Endothelial cell of umbilical vein (primary cell): ENCODE data around the gene LDHAL6B. TPM values are rescaled to one million over a fixed set of nuclear protein-coding genes. Genes with fewer than 3 reads are reported as not detected.

Experiments
- BruUV-seq: library from RNA; stranded (reverse); fragments of 400-500 nt; replicated peaks from 2 replicates; lab custom pipeline; 2021; lab: Mats Ljungman, UMichigan
- CTCF ChIA-PET: fragments of 300-600, 350-600 bp; sonication (Branson Sonifier 250); formaldehyde crosslinking; loops from one replicate; lab custom pipeline; 2021; ENCODE audit warnings: antibody characterized with exemption, inconsistent platforms; lab: Charles Lee
- POLR2A ChIA-PET: fragments of 300-600, 350-600 bp; sonication (Branson Sonifier 250); formaldehyde crosslinking; loops from one replicate; lab custom pipeline; 2021; ENCODE audit warnings: antibody characterized with exemption, inconsistent platforms; lab: Charles Lee
- DNase-seq: peaks from one replicate; pipeline ENCODE4 v3.0.0-alpha.2; 2011; ENCODE audit warnings: low read depth, low spot score
- FAIRE-seq: peaks from 2 replicates; lab custom pipeline; 2011; peaks lifted over from hg19 to GRCh38; lab: Jason Lieb, UNC
- H2AFZ ChIP-seq: 2 replicates; pipeline ENCODE4 v1.6.0; 2012; ENCODE audit warnings: low read depth, low read length, control low read depth, inconsistent platforms
- H3K27ac ChIP-seq: 2 replicates; pipeline ENCODE4 v1.5.1; 2011; ENCODE audit warnings: low read depth, mild to moderate bottlenecking, control low read depth, low read length, moderate library complexity; ENCODE audit not compliant: insufficient read depth
- H3K27me3 ChIP-seq, 2 experiments: 2 replicates each; pipeline versions ENCODE4 v1.6.0 to v1.6.1; 2011; ENCODE audit warnings: low read length in 2 of 2, mixed read lengths in 1 of 2; ENCODE audit not compliant: control insufficient read depth in 2 of 2, insufficient read depth in 2 of 2
- H3K36me3 ChIP-seq, 2 experiments: 2 replicates in 1 of 2; 3 replicates in 1 of 2; pipeline ENCODE4 v1.5.1; 2011; ENCODE audit warnings: low read length in 2 of 2, mild to moderate bottlenecking in 1 of 2, moderate library complexity in 1 of 2; ENCODE audit not compliant: control insufficient read depth in 2 of 2, insufficient read depth in 2 of 2; ENCODE audit errors: extremely low read depth in 1 of 2
- H3K4me1 ChIP-seq: 3 replicates; pipeline ENCODE4 v1.5.1; 2011; ENCODE audit warnings: mild to moderate bottlenecking, low read length; ENCODE audit not compliant: control insufficient read depth, insufficient read depth; ENCODE audit errors: extremely low read depth
- H3K4me2 ChIP-seq: 2 replicates; pipeline ENCODE4 v1.6.1; 2011; ENCODE audit warnings: low read length, control low read depth, mixed read lengths; ENCODE audit not compliant: insufficient read depth
- H3K4me3 ChIP-seq, 3 experiments: fragments of 200-600 bp in 1 of 3; sonication (generic), shearing (Covaris generic) in 1 of 3; replicated peaks in 1 of 3; 2 replicates each; pipeline ENCODE4 v1.5.1; 2011 to 2016; ENCODE audit warnings: control low read depth in 3 of 3, low read length in 3 of 3, mild to moderate bottlenecking in 2 of 3, inconsistent platforms in 1 of 3, low read depth in 1 of 3, moderate library complexity in 1 of 3; ENCODE audit not compliant: insufficient read depth in 1 of 3
- H3K79me2 ChIP-seq: 2 replicates; pipeline ENCODE4 v1.6.0; 2012; ENCODE audit warnings: low read length, inconsistent platforms; ENCODE audit not compliant: control insufficient read depth, insufficient read depth
- H3K9ac ChIP-seq: replicated peaks from 2 replicates; pipeline ENCODE3; 2011; ENCODE audit warnings: low read length, control low read depth; ENCODE audit not compliant: insufficient read depth; ENCODE audit errors: extremely low read depth
- H3K9me1 ChIP-seq: replicated peaks from 3 replicates; pipeline ENCODE4 v1.6.0; 2011; ENCODE audit warnings: mild to moderate bottlenecking, low read length; ENCODE audit not compliant: control insufficient read depth, insufficient read depth; ENCODE audit errors: extremely low read depth
- H3K9me3 ChIP-seq: replicated peaks from 2 replicates; pipeline ENCODE4 v1.5.1; 2012; ENCODE audit warnings: low read length, inconsistent platforms; ENCODE audit not compliant: control insufficient read depth, insufficient read depth
- H4K20me1 ChIP-seq: replicated peaks from 2 replicates; pipeline ENCODE3; 2011; ENCODE audit warnings: mild to moderate bottlenecking, low read length; ENCODE audit not compliant: control insufficient read depth, insufficient read depth; ENCODE audit errors: extremely low read depth
- EZH2 ChIP-seq: IDR thresholded peaks from 2 replicates; pipeline ENCODE4 v1.6.1; 2012; ENCODE audit warnings: borderline replicate concordance, low read depth, mild to moderate bottlenecking, moderate library complexity, low read length, inconsistent platforms; ENCODE audit not compliant: severe bottlenecking
- FOS ChIP-seq: IDR thresholded peaks from 2 replicates; pipeline ENCODE4 v1.6.1; 2011; ENCODE audit warnings: mild to moderate bottlenecking, low read length, moderate library complexity, borderline replicate concordance; ENCODE audit not compliant: insufficient read depth
- GATA2 ChIP-seq: IDR thresholded peaks from 2 replicates; pipeline ENCODE4 v1.7.0; 2011; ENCODE audit warnings: low read depth, mild to moderate bottlenecking, moderate library complexity, mixed read lengths, low read length; ENCODE audit not compliant: insufficient read length, insufficient read depth
- JUN ChIP-seq: IDR thresholded peaks from 2 replicates; pipeline ENCODE4 v1.6.1; 2011; ENCODE audit warnings: borderline replicate concordance, low read depth; ENCODE audit not compliant: insufficient read length, insufficient read depth
- MYC ChIP-seq: IDR thresholded peaks from one replicate; pipeline ENCODE4 v1.6.1; 2011; ENCODE audit warnings: mild to moderate bottlenecking, low read depth, low read length
- POLR2A ChIP-seq: IDR thresholded peaks from 2 replicates; pipeline ENCODE4 v1.6.1; 2012; ENCODE audit warnings: low read depth, mild to moderate bottlenecking, control low read depth, low read length
- POLR2AphosphoS5 ChIP-seq: IDR thresholded peaks from 2 replicates; pipeline ENCODE4 v1.6.1; 2012; ENCODE audit warnings: low read depth, mild to moderate bottlenecking, control low read depth, low read length, moderate library complexity; ENCODE audit not compliant: insufficient read depth
- dilution Hi-C: fragments of 300-500 bp; cut with MboI; formaldehyde crosslinking; loops from one replicate; pipeline ENCODE4 v1.15.0; 2019; ENCODE audit warnings: low sequenced_read_pairs; ENCODE audit not compliant: extremely low pct_ligation_motif_present
- intact Hi-C: fragments of 100-400 bp; cut with micrococcal nuclease; formaldehyde crosslinking; loops from one replicate; pipeline ENCODE4 v1.10.0; 2022
- polyA plus RNA-seq, 4 experiments: library from polyadenylated mRNA; depleted of rRNA in 3 of 4; stranded (reverse) in 3 of 4; unstranded in 1 of 4; fragments of >200 nt; gene quantifications; 2 replicates each; pipeline versions ENCODE4 v1.2.1 to v1.2.3, GENCODE V29; 2011 to 2012; ENCODE audit warnings: missing spikeins in 1 of 4
- total RNA-seq: library from RNA; stranded (reverse); gene quantifications from 2 replicates; pipeline ENCODE4 v1.2.3, GENCODE V29; 2021
- TF ChIP-seq, protein P1 (sequence below): IDR thresholded peaks from 2 replicates; pipeline ENCODE4 v1.6.1; 2011; ENCODE audit not compliant: insufficient read depth, insufficient read length
- TF ChIP-seq, protein P2 (sequence below), 2 donors: IDR thresholded peaks; 1 replicate in 1 of 2; 2 replicates in 1 of 2; pipeline ENCODE4 v1.5.1; 2011; ENCODE audit warnings: low read length in 2 of 2, mild to moderate bottlenecking in 2 of 2, moderate library complexity in 2 of 2, control low read depth in 1 of 2, inconsistent platforms in 1 of 2, low read depth in 1 of 2; ENCODE audit not compliant: insufficient read depth in 1 of 2; ENCODE audit errors: extremely low read depth in 1 of 2

Gene LDHAL6B
- total and polyA plus RNA-seq, 2 donors (not counting 3 experiments of a cell fraction or from before 2014, with no cell fraction given): not detected

DNA sequence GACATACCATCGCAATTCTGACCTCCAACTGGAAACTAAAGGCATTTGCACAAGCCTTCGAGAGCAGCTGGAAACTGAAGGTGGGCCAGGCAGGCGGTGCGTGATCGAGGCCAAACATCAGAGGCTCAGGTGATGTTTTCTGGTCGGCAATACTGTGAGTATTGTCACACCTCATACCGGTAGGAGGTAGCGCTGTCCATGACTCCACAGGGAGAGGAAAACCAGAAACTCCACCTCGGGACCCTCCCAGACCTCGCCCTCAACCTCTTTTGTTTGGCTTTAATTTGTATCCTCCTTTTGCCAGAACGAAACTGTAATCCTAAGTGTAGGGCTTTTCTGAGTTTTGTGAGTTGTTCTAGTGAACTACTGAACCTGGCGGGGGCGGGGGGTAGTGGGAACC is 43.6 kb downstream of the LDHAL6B start:
- dilution Hi-C loops (no loop called here), intact Hi-C loops (no loop called here)
- no peak for FAIRE-seq
- Histone ChIP-seq H3K79me2 (peaks cover 7% of the 10 kb centered on the region), H3K9me1 (no peaks in the 10 kb centered on the region), H3K9ac (no peak overlapping the region), H3K9me3 (no peaks in the 10 kb centered on the region), H4K20me1 (no peaks in the 10 kb centered on the region), H3K27me3 (no peaks in the 10 kb centered on the region), H3K36me3 (peaks cover 6 to 8% of the 10 kb centered on the region in 2 experiments), H3K4me3 (no peak overlapping the region), H3K27ac (no peak overlapping the region), H3K4me1 (peaks cover 3% of the 10 kb centered on the region), H3K4me2 (no peak overlapping the region), H2AFZ (no peak overlapping the region)
- CTCF ChIA-PET: no interaction called here
- no peak for DNase-seq
- TF ChIP-seq GATA2: no peak
- BruUV-seq: no TSS peak
- POLR2A ChIA-PET: no interaction called here

DNA sequence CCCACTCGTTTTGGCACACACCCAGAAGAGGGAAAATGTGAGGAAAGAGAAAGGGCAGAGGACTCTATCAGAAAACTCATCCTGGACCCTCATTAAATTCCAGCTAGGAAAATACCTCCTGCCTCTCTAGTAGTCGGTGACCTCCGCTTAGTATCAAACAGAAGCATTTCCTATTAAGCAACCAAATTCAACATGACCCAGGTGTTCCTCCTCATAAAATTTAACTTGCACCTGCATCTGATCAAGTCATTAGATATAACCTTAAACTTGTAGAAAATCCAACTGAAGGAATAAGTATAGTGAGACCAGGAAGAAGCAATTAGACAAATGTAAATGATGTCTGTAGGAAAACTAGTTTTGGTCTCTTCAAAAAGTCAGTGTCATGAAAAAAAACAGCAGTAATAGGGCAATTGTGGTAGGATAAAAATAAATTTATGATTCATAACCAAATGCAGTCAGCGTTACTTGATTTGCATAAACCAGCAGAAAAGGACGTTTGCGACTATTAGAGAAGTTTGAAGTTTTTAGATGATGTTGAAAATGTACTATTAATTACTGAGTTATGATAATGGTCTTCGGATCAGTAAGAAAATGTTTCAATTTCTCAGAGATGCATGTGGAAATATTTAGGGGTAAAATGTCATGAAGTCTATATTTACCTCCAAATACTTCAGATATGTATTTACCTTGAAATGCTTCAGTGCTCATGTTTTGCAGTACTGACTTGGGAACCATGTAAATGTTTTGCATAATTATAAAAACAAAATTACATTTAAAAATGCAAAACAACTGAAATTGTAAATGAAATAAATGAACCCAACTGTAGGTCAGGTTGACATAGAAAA is 44.6 kb downstream of the LDHAL6B start:
- POLR2A ChIA-PET: no interaction called here
- no TSS peak for BruUV-seq

More for the DNA sequence above, 44.6 kb downstream of the LDHAL6B start:
- H3K4me3 ChIP-seq: no peak overlapping the region
- H3K27me3 ChIP-seq: no peaks in the 10 kb centered on the region
- CTCF ChIA-PET: interaction anchor here (1.4 kb wide), 1 partner anchor 27 kb away, joined by 3 read pairs; no protein-coding TSS in a partner anchor
- DNase-seq (no peak), FAIRE-seq (peak; percentile 15)
- H2AFZ ChIP-seq: no peak overlapping the region
- H3K9ac ChIP-seq: no peak overlapping the region
- TF ChIP-seq MYC (no peak), FOS (no peak), EZH2 (no peak), GATA2 (no peak), JUN (no peak), POLR2AphosphoS5 (no peak), POLR2A (no peak)
- TF ChIP-seq, protein P1, sequence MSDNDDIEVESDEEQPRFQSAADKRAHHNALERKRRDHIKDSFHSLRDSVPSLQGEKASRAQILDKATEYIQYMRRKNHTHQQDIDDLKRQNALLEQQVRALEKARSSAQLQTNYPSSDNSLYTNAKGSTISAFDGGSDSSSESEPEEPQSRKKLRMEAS: no peak
- TF ChIP-seq, protein P2, sequence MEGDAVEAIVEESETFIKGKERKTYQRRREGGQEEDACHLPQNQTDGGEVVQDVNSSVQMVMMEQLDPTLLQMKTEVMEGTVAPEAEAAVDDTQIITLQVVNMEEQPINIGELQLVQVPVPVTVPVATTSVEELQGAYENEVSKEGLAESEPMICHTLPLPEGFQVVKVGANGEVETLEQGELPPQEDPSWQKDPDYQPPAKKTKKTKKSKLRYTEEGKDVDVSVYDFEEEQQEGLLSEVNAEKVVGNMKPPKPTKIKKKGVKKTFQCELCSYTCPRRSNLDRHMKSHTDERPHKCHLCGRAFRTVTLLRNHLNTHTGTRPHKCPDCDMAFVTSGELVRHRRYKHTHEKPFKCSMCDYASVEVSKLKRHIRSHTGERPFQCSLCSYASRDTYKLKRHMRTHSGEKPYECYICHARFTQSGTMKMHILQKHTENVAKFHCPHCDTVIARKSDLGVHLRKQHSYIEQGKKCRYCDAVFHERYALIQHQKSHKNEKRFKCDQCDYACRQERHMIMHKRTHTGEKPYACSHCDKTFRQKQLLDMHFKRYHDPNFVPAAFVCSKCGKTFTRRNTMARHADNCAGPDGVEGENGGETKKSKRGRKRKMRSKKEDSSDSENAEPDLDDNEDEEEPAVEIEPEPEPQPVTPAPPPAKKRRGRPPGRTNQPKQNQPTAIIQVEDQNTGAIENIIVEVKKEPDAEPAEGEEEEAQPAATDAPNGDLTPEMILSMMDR (IDR thresholded peaks at IDR 0.05; ENCODE audit: extremely low read depth in 1 of 2, insufficient read depth in 1 of 2, low read depth in 1 of 2, low read length in 2 of 2): no peak
- peaks cover 3% of the 10 kb centered on the region for H3K4me1 ChIP-seq
- dilution Hi-C loops (no loop called here), intact Hi-C loops (no loop called here)
- peaks cover 4% of the 10 kb centered on the region for H3K79me2 ChIP-seq
- no peaks in the 10 kb centered on the region for H4K20me1 ChIP-seq
- H3K9me1 ChIP-seq: no peaks in the 10 kb centered on the region
- H3K9me3 ChIP-seq: no peaks in the 10 kb centered on the region
- peaks cover 2 to 10% of the 10 kb centered on the region in 2 experiments for H3K36me3 ChIP-seq
- H3K4me2 ChIP-seq: no peak overlapping the region
- no peak overlapping the region for H3K27ac ChIP-seq
